Measurements from ENCODE around the gene CDX1. TPM values are rescaled to one million over a fixed set of nuclear protein-coding genes. Genes with fewer than 3 reads are reported as not detected.
A peak's percentile ranks its signal among the peaks of the same experiment; 100 is the strongest.

CDX1 gene
- total RNA-seq, 1 donor from 2014 or later = 1.0 TPM

DNA sequence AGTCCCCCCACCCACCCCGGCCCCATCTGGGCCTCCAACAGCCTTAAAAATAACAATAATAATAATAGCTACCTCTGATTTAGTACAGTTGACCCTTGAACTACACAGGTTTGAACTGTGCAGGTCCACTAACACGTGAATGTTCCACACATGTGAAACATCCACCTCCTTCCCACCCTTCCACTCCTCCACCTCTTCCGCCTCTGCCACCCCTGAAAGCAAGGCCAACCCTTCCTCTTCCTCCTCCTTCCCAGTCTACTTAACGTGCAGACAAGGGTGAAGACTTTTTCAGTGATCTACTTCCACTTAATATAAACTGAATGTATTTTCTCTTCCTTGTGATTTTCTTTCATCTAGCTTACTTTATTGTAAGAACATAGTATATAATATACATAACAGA, 21.7 kb upstream of the CDX1 start:
- H3K27me3 Mint-ChIP-seq (ENCODE audit: unreplicated experiment) = no peaks in the 10 kb centered on the region
- peak overlapping the region; percentile 88 for H3K27ac Mint-ChIP-seq (ENCODE audit: unreplicated experiment)

DNA sequence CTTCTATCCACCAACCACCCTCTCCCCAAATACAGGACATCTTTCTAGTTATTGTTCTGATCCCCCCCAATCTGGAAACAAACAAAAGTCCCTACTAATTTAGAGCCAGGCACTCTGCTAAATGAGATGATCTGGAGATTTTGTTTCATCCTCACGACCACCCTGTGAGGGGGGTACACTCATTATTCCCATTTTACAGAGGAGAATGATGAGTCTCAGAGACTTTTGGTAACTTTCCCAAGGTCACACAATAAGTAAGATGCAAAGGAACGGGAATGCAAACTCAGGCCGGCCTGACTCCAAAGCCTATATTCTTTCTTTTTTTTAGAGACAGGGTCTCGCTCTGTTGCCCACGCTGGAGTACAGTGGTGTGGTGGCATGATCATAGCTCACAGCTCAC, 20.3 kb upstream of the CDX1 start:
- Mint-ChIP-seq H3K27me3 (ENCODE audit: unreplicated experiment) (no peaks in the 10 kb centered on the region), H3K36me3 (ENCODE audit: unreplicated experiment) (peaks cover 35% of the 10 kb centered on the region), H3K4me1 (ENCODE audit: unreplicated experiment) (peaks cover 92% of the 10 kb centered on the region), H3K9me3 (ENCODE audit: unreplicated experiment) (no peaks in the 10 kb centered on the region), H3K4me3 (ENCODE audit: unreplicated experiment) (peak overlapping the region; percentile 4), H3K27ac (ENCODE audit: unreplicated experiment) (peak overlapping the region; percentile 88)
- no peak for DNase-seq (ENCODE audit: extremely low spot score, unreplicated experiment)
- TF ChIP-seq, protein P1, sequence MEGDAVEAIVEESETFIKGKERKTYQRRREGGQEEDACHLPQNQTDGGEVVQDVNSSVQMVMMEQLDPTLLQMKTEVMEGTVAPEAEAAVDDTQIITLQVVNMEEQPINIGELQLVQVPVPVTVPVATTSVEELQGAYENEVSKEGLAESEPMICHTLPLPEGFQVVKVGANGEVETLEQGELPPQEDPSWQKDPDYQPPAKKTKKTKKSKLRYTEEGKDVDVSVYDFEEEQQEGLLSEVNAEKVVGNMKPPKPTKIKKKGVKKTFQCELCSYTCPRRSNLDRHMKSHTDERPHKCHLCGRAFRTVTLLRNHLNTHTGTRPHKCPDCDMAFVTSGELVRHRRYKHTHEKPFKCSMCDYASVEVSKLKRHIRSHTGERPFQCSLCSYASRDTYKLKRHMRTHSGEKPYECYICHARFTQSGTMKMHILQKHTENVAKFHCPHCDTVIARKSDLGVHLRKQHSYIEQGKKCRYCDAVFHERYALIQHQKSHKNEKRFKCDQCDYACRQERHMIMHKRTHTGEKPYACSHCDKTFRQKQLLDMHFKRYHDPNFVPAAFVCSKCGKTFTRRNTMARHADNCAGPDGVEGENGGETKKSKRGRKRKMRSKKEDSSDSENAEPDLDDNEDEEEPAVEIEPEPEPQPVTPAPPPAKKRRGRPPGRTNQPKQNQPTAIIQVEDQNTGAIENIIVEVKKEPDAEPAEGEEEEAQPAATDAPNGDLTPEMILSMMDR (IDR thresholded peaks at IDR 0.05) = no peak

More for the DNA sequence above, 21.7 kb upstream of the CDX1 start:
- TF ChIP-seq, protein P1 (IDR thresholded peaks at IDR 0.05) = no peak
- Mint-ChIP-seq H3K4me3 (ENCODE audit: unreplicated experiment) (peak overlapping the region; percentile 57), H3K36me3 (ENCODE audit: unreplicated experiment) (peaks cover 29% of the 10 kb centered on the region), H3K4me1 (ENCODE audit: unreplicated experiment) (peaks cover 94% of the 10 kb centered on the region), H3K9me3 (ENCODE audit: unreplicated experiment) (no peaks in the 10 kb centered on the region)
- no peak for DNase-seq (ENCODE audit: extremely low spot score, unreplicated experiment)

DNA sequence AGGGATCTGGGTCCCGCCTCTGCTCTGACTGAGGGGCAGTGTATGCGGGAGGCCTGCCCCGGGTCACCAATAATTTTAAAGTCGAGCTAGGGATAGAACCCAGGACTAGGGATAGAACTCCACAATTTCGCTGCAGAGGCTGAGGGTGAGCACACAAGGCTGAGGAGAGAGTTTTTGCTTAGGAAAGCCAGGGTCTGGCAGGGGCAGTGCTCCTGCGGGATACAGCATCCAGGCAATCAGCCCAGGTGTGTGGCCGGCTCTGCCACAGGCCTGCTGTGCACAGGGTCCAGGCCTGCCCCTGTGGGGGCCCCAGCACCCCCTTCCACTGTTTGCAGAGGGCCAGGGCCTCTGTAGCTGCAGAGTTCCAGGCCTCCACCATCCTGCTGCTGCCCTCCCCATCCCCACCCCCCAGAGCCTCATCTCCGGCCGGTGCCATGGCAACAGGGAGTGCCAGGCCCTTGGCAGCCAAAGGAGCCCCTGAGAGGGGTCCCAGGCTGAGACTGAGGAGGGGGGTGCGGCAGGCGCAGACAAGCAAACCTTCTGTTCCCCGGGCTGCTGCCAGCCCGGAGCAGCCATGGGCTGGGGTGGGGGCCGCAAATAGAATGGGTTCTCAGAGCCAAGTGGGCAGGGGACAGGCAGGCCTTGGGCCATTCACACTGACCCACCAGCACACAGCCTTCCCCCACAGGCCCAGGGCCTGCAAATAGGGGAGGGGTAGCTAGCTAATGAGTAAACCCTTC, 19.5 kb upstream of the CDX1 start:
- DNase-seq (ENCODE audit: extremely low spot score, unreplicated experiment) = no peak
- peak overlapping the region; percentile 63 for H3K4me3 Mint-ChIP-seq (ENCODE audit: unreplicated experiment)
- no peaks in the 10 kb centered on the region for H3K9me3 Mint-ChIP-seq (ENCODE audit: unreplicated experiment)
- peaks cover 35% of the 10 kb centered on the region for H3K36me3 Mint-ChIP-seq (ENCODE audit: unreplicated experiment)
- H3K27ac Mint-ChIP-seq (ENCODE audit: unreplicated experiment) = peak overlapping the region; percentile 88
- peaks cover 92% of the 10 kb centered on the region for H3K4me1 Mint-ChIP-seq (ENCODE audit: unreplicated experiment)
- TF ChIP-seq, protein P1 (IDR thresholded peaks at IDR 0.05) = no peak
- H3K27me3 Mint-ChIP-seq (ENCODE audit: unreplicated experiment) = no peaks in the 10 kb centered on the region

DNA sequence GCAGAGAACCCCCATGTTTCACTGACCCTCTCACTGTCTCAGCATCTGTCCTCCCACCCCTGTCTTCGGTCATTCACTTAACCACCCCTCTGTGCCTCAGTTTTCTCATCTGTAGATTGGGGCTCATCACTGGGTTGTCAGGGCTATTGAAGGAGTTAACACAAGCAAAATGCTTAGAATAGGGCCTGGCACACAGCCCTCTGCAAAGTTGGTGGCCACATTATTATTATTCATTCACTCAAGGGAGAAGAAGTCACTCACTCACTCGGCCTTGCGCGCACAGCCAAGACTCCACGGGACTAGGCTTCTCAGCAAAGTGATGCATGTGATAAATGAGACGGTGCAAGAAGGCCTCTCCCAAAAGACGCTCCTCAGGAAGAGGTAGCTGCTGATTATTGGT, 18.9 kb upstream of the CDX1 start:
- H3K4me1 Mint-ChIP-seq (ENCODE audit: unreplicated experiment) = peaks cover 92% of the 10 kb centered on the region
- peaks cover 39% of the 10 kb centered on the region for H3K36me3 Mint-ChIP-seq (ENCODE audit: unreplicated experiment)
- H3K4me3 Mint-ChIP-seq (ENCODE audit: unreplicated experiment) = peak overlapping the region; percentile 63
- TF ChIP-seq, protein P1 (IDR thresholded peaks at IDR 0.05) = no peak
- DNase-seq (ENCODE audit: extremely low spot score, unreplicated experiment) = no peak
- no peaks in the 10 kb centered on the region for H3K9me3 Mint-ChIP-seq (ENCODE audit: unreplicated experiment)
- H3K27ac Mint-ChIP-seq (ENCODE audit: unreplicated experiment) = peak overlapping the region; percentile 77
- H3K27me3 Mint-ChIP-seq (ENCODE audit: unreplicated experiment) = no peaks in the 10 kb centered on the region

DNA sequence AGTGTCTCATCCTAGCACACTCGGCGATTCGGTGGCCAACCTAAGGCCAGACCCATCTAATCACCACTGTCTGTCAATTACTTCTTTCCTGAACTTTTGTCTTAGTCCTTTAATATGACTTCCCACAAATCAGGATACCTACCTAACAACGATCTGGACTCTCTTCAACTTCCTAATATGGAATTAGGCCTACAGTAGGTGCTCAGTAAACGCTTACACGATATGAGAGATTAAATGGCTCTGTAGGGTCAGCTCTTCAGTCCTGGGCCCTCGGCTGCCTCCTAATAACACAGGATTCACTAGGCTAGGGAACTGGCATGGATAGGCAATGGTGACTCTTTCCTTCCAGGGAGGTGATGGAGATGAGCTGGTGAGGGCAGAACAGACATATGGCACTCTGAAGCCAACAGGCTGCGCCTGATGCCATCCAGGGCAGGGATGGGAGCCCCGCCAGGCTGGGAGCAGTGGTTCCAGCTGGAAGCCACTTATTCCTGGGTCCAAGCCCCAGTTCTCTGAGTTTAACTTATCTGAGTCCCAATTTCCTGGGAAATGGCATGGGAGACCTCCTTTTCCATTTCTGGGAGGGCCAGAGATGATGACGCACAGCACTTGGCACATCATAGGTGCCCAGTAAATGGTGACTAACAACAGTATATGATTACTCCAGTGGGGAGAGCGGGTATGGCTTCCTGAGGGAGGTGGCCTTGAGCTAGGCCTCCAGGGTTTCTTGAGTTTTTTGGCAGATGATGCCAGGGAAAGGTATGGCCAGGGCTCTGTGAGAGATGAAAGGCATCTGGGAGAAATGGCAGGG, 18.3 kb upstream of the CDX1 start:
- Mint-ChIP-seq H3K36me3 (ENCODE audit: unreplicated experiment) (peaks cover 40% of the 10 kb centered on the region), H3K27me3 (ENCODE audit: unreplicated experiment) (no peaks in the 10 kb centered on the region), H3K4me1 (ENCODE audit: unreplicated experiment) (peaks cover 86% of the 10 kb centered on the region), H3K4me3 (ENCODE audit: unreplicated experiment) (peak overlapping the region; percentile 63), H3K27ac (ENCODE audit: unreplicated experiment) (peak overlapping the region; percentile 77), H3K9me3 (ENCODE audit: unreplicated experiment) (no peaks in the 10 kb centered on the region)
- TF ChIP-seq, protein P1 (IDR thresholded peaks at IDR 0.05) = no peak
- no peak for DNase-seq (ENCODE audit: extremely low spot score, unreplicated experiment)

Measured in osteocyte (in vitro differentiated cells).